GM12878 (cell line): Measurements from ENCODE around the gene GALNT9. TPM values are rescaled to one million over a fixed set of nuclear protein-coding genes. Genes with fewer than 3 reads are reported as not detected.

ENCODE experiments used
- ATAC-seq: fragments of 200-7000 bp; cut with Tn5 transposase; 3 replicates; pipeline ENCODE4 v1.9.1; 2020; ENCODE audit warnings: mild to moderate bottlenecking, moderate library complexity
- BruUV-seq: library from RNA; stranded (reverse); fragments of 400-500 nt; replicated peaks from 2 replicates; lab custom pipeline; 2021; lab: Mats Ljungman, UMichigan
- CTCF ChIA-PET: fragments of 300-600 bp; sonication (Branson Sonifier 250); formaldehyde crosslinking; extraction: SDS; loops from one replicate; lab custom pipeline; 2021; ENCODE audit warnings: inconsistent platforms; lab: Yijun Ruan, JAX
- POLR2A ChIA-PET: fragments of 350-600 bp; formaldehyde crosslinking; extraction: SDS; loops from one replicate; lab custom pipeline; 2021; ENCODE audit warnings: inconsistent platforms; lab: Charles Lee
- RAD21 ChIA-PET: fragments of 300-600 bp; sonication (Branson Sonifier 250); formaldehyde crosslinking; loops from one replicate; lab custom pipeline; 2023; ENCODE audit warnings: antibody characterized with exemption; ENCODE audit not compliant: unreplicated experiment; lab: Charles Lee
- SMC1A ChIA-PET: fragments of 300-600 bp; sonication (Branson Sonifier 250); formaldehyde crosslinking; loops from one replicate; lab custom pipeline; 2023; ENCODE audit not compliant: unreplicated experiment, uncharacterized antibody; lab: Charles Lee
- DNase-seq: peaks from one replicate; pipeline ENCODE4 v3.0.0-alpha.2; 2011; ENCODE audit warnings: low read depth, low spot score
- FAIRE-seq: peaks from 3 replicates; lab custom pipeline; 2011; peaks lifted over from hg19 to GRCh38; lab: Jason Lieb, UNC
- H2AFZ ChIP-seq: 2 replicates; pipeline ENCODE4 v1.6.0; 2011; ENCODE audit warnings: low read depth, low read length, control low read depth; ENCODE audit not compliant: control insufficient read depth
- H3K27ac ChIP-seq: 2 replicates; pipeline ENCODE4 v1.5.1; 2011; ENCODE audit warnings: control low read depth; ENCODE audit not compliant: control insufficient read depth, insufficient read depth
- H3K27me3 ChIP-seq, 2 experiments: replicated peaks in 1 of 2; 2 replicates each; pipeline versions ENCODE4 v1.6.0 to v1.6.1; 2011; ENCODE audit warnings: low read length in 1 of 2; ENCODE audit not compliant: control insufficient read depth in 2 of 2, insufficient read depth in 2 of 2
- H3K36me3 ChIP-seq, 2 experiments: 2 replicates each; pipeline ENCODE4 v1.5.1; 2011; ENCODE audit warnings: low read length in 1 of 2; ENCODE audit not compliant: control insufficient read depth in 2 of 2, insufficient read depth in 2 of 2
- H3K4me1 ChIP-seq: 2 replicates; pipeline ENCODE4 v1.6.1; 2011; ENCODE audit warnings: mild to moderate bottlenecking, low read length, moderate library complexity, mixed read lengths; ENCODE audit not compliant: control insufficient read depth, insufficient read depth
- H3K4me2 ChIP-seq: 2 replicates; pipeline ENCODE4 v1.6.0; 2011; ENCODE audit warnings: control low read depth; ENCODE audit not compliant: control insufficient read depth, insufficient read depth
- H3K4me3 ChIP-seq: fragments of 200-600 bp; sonication (generic); 2 replicates; pipeline ENCODE4 v1.5.1; 2016
- H3K79me2 ChIP-seq: 2 replicates; pipeline ENCODE4 v1.6.0; 2011; ENCODE audit warnings: low read length; ENCODE audit not compliant: control insufficient read depth, insufficient read depth
- H3K9ac ChIP-seq: 2 replicates; pipeline ENCODE4 v1.8.0; 2011; ENCODE audit warnings: low read length, control low read depth, mixed read lengths; ENCODE audit not compliant: control insufficient read depth, insufficient read depth
- H3K9me3 ChIP-seq: replicated peaks from 3 replicates; pipeline ENCODE4 v1.5.1; 2011; ENCODE audit warnings: mild to moderate bottlenecking, low read length; ENCODE audit not compliant: control insufficient read depth, insufficient read depth
- H4K20me1 ChIP-seq: 2 replicates; pipeline ENCODE4 v1.6.0; 2011; ENCODE audit not compliant: control insufficient read depth, insufficient read depth
- ASH2L ChIP-seq: fragments of 300-600, 200-600 bp; sonication (generic); IDR thresholded peaks from 2 replicates; pipeline ENCODE4 v1.6.1; 2017; ENCODE audit warnings: low read depth, mild to moderate bottlenecking, borderline replicate concordance
- FOXM1 ChIP-seq: IDR thresholded peaks from 2 replicates; pipeline ENCODE4 v1.6.1; 2012; ENCODE audit warnings: low read depth, mild to moderate bottlenecking, inconsistent platforms, low read length, moderate library complexity
- HDAC6 ChIP-seq: fragments of 200-600 bp; sonication (generic); IDR thresholded peaks from one replicate; pipeline ENCODE4 v1.8.0; 2017; ENCODE audit warnings: antibody characterized with exemption; ENCODE audit not compliant: unreplicated experiment
- NBN ChIP-seq: fragments of 450-650 bp; IDR thresholded peaks from 2 replicates; pipeline ENCODE4 v1.6.1; 2016
- NR2C2 ChIP-seq: IDR thresholded peaks from 2 replicates; pipeline ENCODE4 v1.6.1; 2011; ENCODE audit warnings: borderline replicate concordance, low read depth; ENCODE audit not compliant: control insufficient read depth, insufficient read length
- SMARCA5 ChIP-seq: fragments of 450-650 bp; IDR thresholded peaks from 2 replicates; pipeline ENCODE4 v1.6.1; 2017; ENCODE audit warnings: mild to moderate bottlenecking
- ZBED1 ChIP-seq: IDR thresholded peaks from 2 replicates; pipeline ENCODE4 v1.6.1; 2016; ENCODE audit warnings: borderline replicate concordance
- ZNF207 ChIP-seq: fragments of 450-650 bp; IDR thresholded peaks from 2 replicates; pipeline ENCODE4 v1.6.1; 2014; ENCODE audit warnings: antibody characterized with exemption, mild to moderate bottlenecking, borderline replicate concordance
- WGBS: methylation state at CpG from one replicate; pipeline ENCODE4 v1.1.6; 2016; ENCODE audit warnings: low lambda C conversion rate; ENCODE audit not compliant: insufficient replicate concordance, insufficient coverage; ENCODE audit errors: missing lambda C conversion rate; 5-methylcytosine and 5-hydroxymethylcytosine counted together
- in situ Hi-C: fragments of 300-500 bp; cut with MboI; formaldehyde crosslinking; loops from 9 replicates; pipeline ENCODE4 v1.14.3; 2018; ENCODE audit warnings: mixed read lengths
- intact Hi-C: fragments of 100-400 bp; cut with micrococcal nuclease; formaldehyde crosslinking; loops from one replicate; pipeline ENCODE4 v1.14.2; 2022; ENCODE audit not compliant: unreplicated experiment
- polyA plus RNA-seq, 11 experiments: library from polyadenylated mRNA; depleted of rRNA in 4 of 11; unstranded in 6 of 11; stranded (reverse) in 5 of 11; fragments of >200 nt; fragmentation: Nextera tagmentation in 4 of 11; fragmentation: Illumina TruSeq in 1 of 11; extraction: Ambion mirVana in 4 of 11; extraction: Trizol in 1 of 11; gene quantifications; 1 replicate in 1 of 11; 2 replicates in 10 of 11; pipeline versions ENCODE4 v1.2.1 to v1.2.3, GENCODE V29; 2011 to 2016; ENCODE audit warnings: inconsistent platforms in 2 of 11, missing spikeins in 2 of 11, low read depth in 1 of 11
- total RNA-seq, 4 experiments: library from RNA; depleted of rRNA in 3 of 4; stranded (reverse); fragments of >200 nt in 3 of 4; fragmentation: Illumina TruSeq in 1 of 4; extraction: Trizol in 1 of 4; gene quantifications; 2 replicates each; pipeline versions ENCODE4 v1.2.1 to v1.2.3, GENCODE V29; 2013 to 2021
- TF ChIP-seq, protein P1 (sequence below): fragments of 450-650 bp; IDR thresholded peaks from 2 replicates; pipeline ENCODE4 v1.6.1; 2016; ENCODE audit warnings: mild to moderate bottlenecking, moderate library complexity, borderline replicate concordance

Gene GALNT9
- total and polyA plus RNA-seq, 10 of the 15 experiments (the other 5 are each of a cell fraction or from before 2014, with no cell fraction given) = 0.04 TPM; not detected in 9

DNA sequence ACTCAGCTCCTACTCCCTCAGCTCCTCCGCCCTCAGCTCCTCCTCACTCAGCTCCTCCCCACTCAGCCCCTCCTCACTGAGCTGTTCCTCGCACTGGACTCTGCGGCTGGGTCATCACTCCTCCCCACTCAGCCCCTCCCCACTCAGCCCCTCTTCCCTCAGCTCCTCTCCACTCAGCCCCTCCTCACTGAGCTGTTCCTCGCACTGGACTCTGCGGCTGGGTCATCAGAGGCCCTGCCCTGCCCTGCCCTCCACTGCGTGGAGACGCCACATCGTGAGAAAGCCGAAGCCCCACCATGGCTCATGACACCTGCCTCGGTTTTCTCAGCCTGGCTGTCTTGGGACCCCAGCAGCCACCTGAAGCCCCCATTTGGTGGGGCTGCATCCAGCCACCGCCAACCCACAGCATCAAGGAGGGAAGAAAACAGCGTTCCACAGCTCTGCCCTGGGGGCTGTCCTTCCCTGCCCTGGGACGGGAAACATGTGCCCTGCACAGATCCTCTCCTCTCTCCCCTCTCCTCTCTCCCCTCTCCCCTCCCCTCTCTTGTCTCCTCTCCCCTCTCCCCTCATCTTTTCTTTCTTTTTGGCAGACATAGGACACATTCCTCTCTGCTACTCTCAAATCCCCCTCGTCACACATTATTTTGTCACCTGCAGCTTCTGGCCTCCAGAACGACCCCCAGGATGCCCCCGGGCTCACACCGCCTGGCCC, 167.4 kb downstream of the GALNT9 start:
- Histone ChIP-seq H3K27ac (no peak overlapping the region), H4K20me1 (no peaks in the 10 kb centered on the region), H3K79me2 (no peaks in the 10 kb centered on the region), H3K36me3 (peaks cover 0 to 5% of the 10 kb centered on the region in 2 experiments), H3K4me3 (no peak overlapping the region), H3K27me3 (no peaks in the 10 kb centered on the region), H3K4me1 (no peaks in the 10 kb centered on the region), H3K9ac (no peak overlapping the region), H3K9me3 (peaks cover 4% of the 10 kb centered on the region), H3K4me2 (no peak overlapping the region), H2AFZ (no peak overlapping the region)
- no peak for FAIRE-seq
- ChIA-PET POLR2A (interaction anchor here (0.6 kb wide), 1 partner anchor 208 kb away, joined by 9 read pairs; no protein-coding TSS in a partner anchor), CTCF (interaction anchor here (1.8 kb wide), 1 partner anchor 8 kb away, joined by 6 read pairs; no protein-coding TSS in a partner anchor), RAD21 (no interaction called here), SMC1A (no interaction called here)
- no peak for TF ChIP-seq ZNF207
- TF ChIP-seq HDAC6 = no peak
- no peak for TF ChIP-seq ASH2L
- TF ChIP-seq, protein P1, sequence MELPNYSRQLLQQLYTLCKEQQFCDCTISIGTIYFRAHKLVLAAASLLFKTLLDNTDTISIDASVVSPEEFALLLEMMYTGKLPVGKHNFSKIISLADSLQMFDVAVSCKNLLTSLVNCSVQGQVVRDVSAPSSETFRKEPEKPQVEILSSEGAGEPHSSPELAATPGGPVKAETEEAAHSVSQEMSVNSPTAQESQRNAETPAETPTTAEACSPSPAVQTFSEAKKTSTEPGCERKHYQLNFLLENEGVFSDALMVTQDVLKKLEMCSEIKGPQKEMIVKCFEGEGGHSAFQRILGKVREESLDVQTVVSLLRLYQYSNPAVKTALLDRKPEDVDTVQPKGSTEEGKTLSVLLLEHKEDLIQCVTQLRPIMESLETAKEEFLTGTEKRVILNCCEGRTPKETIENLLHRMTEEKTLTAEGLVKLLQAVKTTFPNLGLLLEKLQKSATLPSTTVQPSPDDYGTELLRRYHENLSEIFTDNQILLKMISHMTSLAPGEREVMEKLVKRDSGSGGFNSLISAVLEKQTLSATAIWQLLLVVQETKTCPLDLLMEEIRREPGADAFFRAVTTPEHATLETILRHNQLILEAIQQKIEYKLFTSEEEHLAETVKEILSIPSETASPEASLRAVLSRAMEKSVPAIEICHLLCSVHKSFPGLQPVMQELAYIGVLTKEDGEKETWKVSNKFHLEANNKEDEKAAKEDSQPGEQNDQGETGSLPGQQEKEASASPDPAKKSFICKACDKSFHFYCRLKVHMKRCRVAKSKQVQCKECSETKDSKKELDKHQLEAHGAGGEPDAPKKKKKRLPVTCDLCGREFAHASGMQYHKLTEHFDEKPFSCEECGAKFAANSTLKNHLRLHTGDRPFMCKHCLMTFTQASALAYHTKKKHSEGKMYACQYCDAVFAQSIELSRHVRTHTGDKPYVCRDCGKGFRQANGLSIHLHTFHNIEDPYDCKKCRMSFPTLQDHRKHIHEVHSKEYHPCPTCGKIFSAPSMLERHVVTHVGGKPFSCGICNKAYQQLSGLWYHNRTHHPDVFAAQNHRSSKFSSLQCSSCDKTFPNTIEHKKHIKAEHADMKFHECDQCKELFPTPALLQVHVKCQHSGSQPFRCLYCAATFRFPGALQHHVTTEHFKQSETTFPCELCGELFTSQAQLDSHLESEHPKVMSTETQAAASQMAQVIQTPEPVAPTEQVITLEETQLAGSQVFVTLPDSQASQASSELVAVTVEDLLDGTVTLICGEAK = no peak
- TF ChIP-seq NR2C2 = no peak
- no peak for TF ChIP-seq NBN
- TF ChIP-seq SMARCA5 = no peak
- no peak for TF ChIP-seq ZBED1
- TF ChIP-seq FOXM1 = no peak
- WGBS = 60% methylated on average over 14 of the region's 17 CpGs
- no peak for ATAC-seq
- DNase-seq = no peak
- in situ Hi-C loops = no loop called here
- intact Hi-C loops = no loop called here
- no TSS peak for BruUV-seq
